Colonic mucosa (tissue), 4 donors: Measurements from ENCODE around the gene SRPX. TPM values are rescaled to one million over a fixed set of nuclear protein-coding genes. Genes with fewer than 3 reads are reported as not detected.

Experiments used
- DNase-seq: peaks from one replicate; pipeline ENCODE4 v3.0.0-alpha.2; 2020
- H3K27ac ChIP-seq: fragments of 200-600 bp; one replicate; pipeline ENCODE4 v1.8.0; 2021
- H3K27me3 ChIP-seq: fragments of 200-600 bp; one replicate; pipeline ENCODE4 v1.8.0; 2021
- H3K36me3 ChIP-seq: fragments of 200-600 bp; one replicate; pipeline ENCODE4 v1.8.0; 2021
- H3K4me1 ChIP-seq: fragments of 200-600 bp; one replicate; pipeline ENCODE4 v1.8.0; 2021; ENCODE audit warnings: mild to moderate bottlenecking
- H3K4me3 ChIP-seq: fragments of 200-600 bp; one replicate; pipeline ENCODE4 v1.8.0; 2021
- H3K9ac ChIP-seq, 2 donors: one replicate each; pipeline ENCODE4 v1.7.0; 2013; ENCODE audit warnings: control low read depth in 2 of 2, low read depth in 2 of 2, low read length in 2 of 2
- H3K9me3 ChIP-seq: fragments of 200-600 bp; one replicate; pipeline ENCODE4 v1.8.0; 2021
- intact Hi-C: fragments of 100-400 bp; cut with DNase I; formaldehyde crosslinking; loops from one replicate; pipeline ENCODE4 v1.14.1; 2022
- total RNA-seq, 2 donors: library from RNA; stranded (reverse); fragmentation: NEBNext Ultra II Directional in 1 of 2; extraction: Animal tissue kit (Norgen Biotek cat#: 25700) in 1 of 2; gene quantifications; one replicate each; pipeline ENCODE4 v1.2.1, GENCODE V29; 2021
- TF ChIP-seq, protein P1 (sequence below): fragments of 200-600 bp; IDR thresholded peaks from one replicate; pipeline ENCODE4 v1.8.0; 2022; ENCODE audit warnings: antibody characterized with exemption, mild to moderate bottlenecking
- donor health status: healthy.
- donor health status: DM: no; HTN: no; CAD: no.
- donor health status: DM: no; HTN: no; CAD: no.

The SRPX gene
- total RNA-seq, 2 donors from 2014 or later: 7.6 to 15.9 TPM

DNA sequence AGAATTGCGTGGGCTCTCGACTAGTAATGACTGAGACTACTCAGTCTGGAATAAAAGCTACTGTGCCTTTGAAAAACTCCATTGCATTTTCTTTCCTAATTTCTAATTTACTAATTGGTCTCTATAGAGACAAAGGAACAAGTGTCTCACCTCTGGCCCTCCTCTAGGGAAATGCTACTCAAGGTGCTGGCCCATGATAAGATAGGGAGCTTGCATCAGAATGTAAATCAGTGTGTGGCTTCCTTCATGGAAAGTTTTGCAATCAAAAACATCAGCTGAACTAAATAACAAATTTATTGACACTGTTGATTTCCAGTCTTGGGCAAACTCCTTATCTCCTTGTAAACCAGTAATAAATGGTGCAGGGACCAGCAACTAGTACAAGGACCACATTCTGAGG is 81.8 kb downstream of the SRPX start:
- no peak overlapping the region for H3K4me3 ChIP-seq
- TF ChIP-seq, protein P1, sequence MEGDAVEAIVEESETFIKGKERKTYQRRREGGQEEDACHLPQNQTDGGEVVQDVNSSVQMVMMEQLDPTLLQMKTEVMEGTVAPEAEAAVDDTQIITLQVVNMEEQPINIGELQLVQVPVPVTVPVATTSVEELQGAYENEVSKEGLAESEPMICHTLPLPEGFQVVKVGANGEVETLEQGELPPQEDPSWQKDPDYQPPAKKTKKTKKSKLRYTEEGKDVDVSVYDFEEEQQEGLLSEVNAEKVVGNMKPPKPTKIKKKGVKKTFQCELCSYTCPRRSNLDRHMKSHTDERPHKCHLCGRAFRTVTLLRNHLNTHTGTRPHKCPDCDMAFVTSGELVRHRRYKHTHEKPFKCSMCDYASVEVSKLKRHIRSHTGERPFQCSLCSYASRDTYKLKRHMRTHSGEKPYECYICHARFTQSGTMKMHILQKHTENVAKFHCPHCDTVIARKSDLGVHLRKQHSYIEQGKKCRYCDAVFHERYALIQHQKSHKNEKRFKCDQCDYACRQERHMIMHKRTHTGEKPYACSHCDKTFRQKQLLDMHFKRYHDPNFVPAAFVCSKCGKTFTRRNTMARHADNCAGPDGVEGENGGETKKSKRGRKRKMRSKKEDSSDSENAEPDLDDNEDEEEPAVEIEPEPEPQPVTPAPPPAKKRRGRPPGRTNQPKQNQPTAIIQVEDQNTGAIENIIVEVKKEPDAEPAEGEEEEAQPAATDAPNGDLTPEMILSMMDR: no peak
- no peak for DNase-seq
- intact Hi-C loops: no loop called here
- H3K9ac ChIP-seq: no peak overlapping the region
- no peak overlapping the region for H3K27ac ChIP-seq
- no peaks in the 10 kb centered on the region for H3K9me3 ChIP-seq
- H3K27me3 ChIP-seq: no peaks in the 10 kb centered on the region
- H3K36me3 ChIP-seq: no peaks in the 10 kb centered on the region
- H3K4me1 ChIP-seq: no peaks in the 10 kb centered on the region

DNA sequence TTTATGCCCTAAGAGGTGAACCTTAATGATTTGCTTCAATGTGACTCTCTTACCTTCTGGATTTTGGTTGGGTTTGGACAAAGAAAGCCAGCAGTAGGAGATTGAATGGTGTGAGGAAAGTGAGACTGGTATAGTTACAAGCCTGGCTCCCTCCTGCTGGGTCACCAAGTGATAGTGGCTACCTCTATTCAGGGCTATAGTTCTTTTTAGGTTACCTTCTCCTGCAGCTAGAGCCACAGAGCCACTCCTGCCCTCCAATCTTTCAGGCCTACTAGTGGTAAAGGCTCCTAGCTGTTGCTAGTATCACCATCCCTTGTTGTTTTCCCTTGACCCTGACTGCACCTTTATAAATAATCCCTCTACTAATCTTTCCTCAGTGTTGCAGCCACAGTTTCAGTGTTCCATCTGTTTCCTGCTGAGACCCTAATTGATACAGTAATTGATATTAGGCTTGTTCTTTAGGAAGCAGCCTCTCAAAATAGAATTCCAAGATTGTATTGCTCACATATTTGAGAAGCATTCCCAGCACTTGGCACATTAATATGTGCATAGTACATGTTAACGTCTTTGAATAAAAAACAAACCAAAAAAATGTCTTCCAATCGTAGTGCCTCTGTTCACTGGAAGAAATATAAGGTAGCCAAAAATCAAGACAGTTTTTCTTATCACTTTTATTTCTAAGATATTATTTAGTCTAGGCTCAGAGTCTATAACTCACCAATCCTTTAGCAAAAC is 82.3 kb downstream of the SRPX start:
- no peak for DNase-seq
- H3K9ac ChIP-seq: no peak overlapping the region
- no peak overlapping the region for H3K4me3 ChIP-seq
- H3K9me3 ChIP-seq: no peaks in the 10 kb centered on the region
- intact Hi-C loops: no loop called here
- no peaks in the 10 kb centered on the region for H3K4me1 ChIP-seq
- no peaks in the 10 kb centered on the region for H3K27me3 ChIP-seq
- H3K27ac ChIP-seq: no peak overlapping the region
- H3K36me3 ChIP-seq: no peaks in the 10 kb centered on the region
- TF ChIP-seq, protein P1: no peak

DNA sequence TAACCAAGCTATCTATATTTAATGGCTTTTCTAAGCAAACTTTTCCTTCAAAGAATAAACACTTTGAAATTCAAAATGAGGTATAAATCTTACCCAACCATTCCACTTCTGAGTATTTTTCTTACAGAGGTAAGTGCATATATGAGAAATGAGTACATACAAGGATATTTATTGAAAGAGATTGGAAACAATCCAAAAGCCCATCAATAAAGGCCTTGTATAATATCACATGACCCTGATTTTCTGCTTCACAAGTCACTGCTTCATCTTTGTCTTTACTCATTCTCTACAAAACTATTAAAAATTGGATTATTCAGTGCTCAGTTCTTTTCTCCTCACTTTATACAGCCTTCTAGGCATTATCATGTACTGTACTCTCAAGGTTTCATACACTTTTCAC is 91.3 kb downstream of the SRPX start:
- H3K27ac ChIP-seq: no peak overlapping the region
- intact Hi-C loops: no loop called here
- no peak overlapping the region for H3K9ac ChIP-seq
- no peak for DNase-seq
- H3K4me3 ChIP-seq: no peak overlapping the region
- H3K9me3 ChIP-seq: no peaks in the 10 kb centered on the region
- TF ChIP-seq, protein P1: no peak
- H3K27me3 ChIP-seq: no peaks in the 10 kb centered on the region
- no peaks in the 10 kb centered on the region for H3K4me1 ChIP-seq
- no peaks in the 10 kb centered on the region for H3K36me3 ChIP-seq

DNA sequence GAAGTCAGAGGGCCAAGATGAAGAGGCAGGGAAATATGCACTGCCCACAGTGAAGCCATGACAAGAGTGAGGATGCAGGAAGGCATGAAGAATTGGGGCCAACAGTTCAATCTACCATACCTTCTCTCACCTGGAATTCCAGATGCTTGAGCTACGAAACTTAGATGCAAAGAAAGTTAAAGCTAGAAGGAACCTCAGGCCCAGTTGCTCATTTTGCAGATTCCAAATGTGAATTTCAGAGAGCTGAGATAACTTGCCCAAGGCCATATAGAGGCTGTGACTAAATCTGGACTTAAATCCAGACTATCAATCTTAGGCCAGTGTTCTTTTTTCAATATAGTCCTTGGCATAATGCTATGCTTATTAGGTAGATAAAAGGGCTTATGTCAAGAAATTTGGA is 92.7 kb downstream of the SRPX start:
- Histone ChIP-seq H3K4me1 (no peaks in the 10 kb centered on the region), H3K9me3 (no peaks in the 10 kb centered on the region), H3K4me3 (no peak overlapping the region), H3K9ac (no peak overlapping the region), H3K27ac (no peak overlapping the region), H3K36me3 (no peaks in the 10 kb centered on the region), H3K27me3 (no peaks in the 10 kb centered on the region)
- intact Hi-C loops: no loop called here
- no peak for DNase-seq
- TF ChIP-seq, protein P1: no peak

DNA sequence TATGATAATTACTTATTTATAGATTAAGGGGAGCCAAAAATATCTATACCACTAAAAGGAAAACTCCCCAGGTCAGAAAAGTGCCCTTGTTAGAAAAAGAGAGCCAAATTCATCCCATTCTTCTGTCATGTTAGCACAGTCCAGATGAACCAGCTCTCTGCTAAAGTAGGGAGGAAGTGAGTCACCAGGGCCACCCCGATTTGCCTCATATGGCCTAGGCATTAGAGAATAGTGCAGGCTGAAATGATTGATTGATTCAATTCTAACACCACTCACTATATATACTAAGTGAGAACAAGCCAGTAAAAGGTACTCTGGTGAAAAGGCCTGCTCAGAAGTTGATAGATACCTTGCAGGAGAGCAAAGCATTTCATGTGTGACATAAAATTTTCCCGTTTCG is 94.5 kb downstream of the SRPX start:
- H3K27me3 ChIP-seq: no peaks in the 10 kb centered on the region
- H3K9me3 ChIP-seq: no peaks in the 10 kb centered on the region
- H3K4me1 ChIP-seq: no peaks in the 10 kb centered on the region
- no peak overlapping the region for H3K9ac ChIP-seq
- H3K36me3 ChIP-seq: no peaks in the 10 kb centered on the region
- TF ChIP-seq, protein P1: no peak
- intact Hi-C loops: no loop called here
- H3K4me3 ChIP-seq: no peak overlapping the region
- no peak overlapping the region for H3K27ac ChIP-seq
- no peak for DNase-seq
